ENCODE results near the gene MORC4.

GRCh38 chrX:106987488-106987887, 12.5 kb downstream of the MORC4 start:
- TF ChIP-seq CTCF (IDR thresholded peaks at IDR 0.05), result no peak
- no peak for TF ChIP-seq POLR2A (IDR thresholded peaks at IDR 0.05)

All from heart left ventricle (tissue), 13 donors.